ENCODE measurements around the gene FAF1. TPM values are rescaled to one million over a fixed set of nuclear protein-coding genes. Genes with fewer than 3 reads are reported as not detected.

The FAF1 gene
- total and polyA plus RNA-seq, 9 of the 15 experiments (the other 6 are each of a cell fraction or from before 2014, with no cell fraction given): 48.7 to 225 (median 118) TPM

GRCh38 chr1:50977575-50978143 lies 17.6 kb upstream of the FAF1 start (continued):
- TF ChIP-seq POLR3G (IDR thresholded peaks at IDR 0.05; ENCODE audit: extremely low read depth, insufficient read length, insufficient replicate concordance) (no peak), EP400 (IDR thresholded peaks at IDR 0.05) (peak; percentile 82; the same call in 1 of the 2 replicates), POLR2A (conservative IDR thresholded peaks at IDR 0.05) (peak; percentile 81; the same call in 1 of the 2 replicates), BRF2 (IDR thresholded peaks at IDR 0.05; ENCODE audit: borderline replicate concordance, insufficient read depth, insufficient read length) (no peak), SOX6 (IDR thresholded peaks at IDR 0.05) (no peak), FOXA1 (IDR thresholded peaks at IDR 0.05; ENCODE audit: borderline replicate concordance) (no peak), SRSF3 (IDR thresholded peaks at IDR 0.05; ENCODE audit: insufficient read depth, low read length) (peak; percentile 56; the same call in 1 of the 2 replicates), PHTF2 (CRISPR knock-in tag; IDR thresholded peaks at IDR 0.05) (no peak), HNRNPL (IDR thresholded peaks at IDR 0.05; ENCODE audit: low read depth, low read length) (no peak; the same call in 1 of the 2 replicates), TEAD1 (CRISPR knock-in tag; IDR thresholded peaks at IDR 0.05) (no peak), MECOM (CRISPR knock-in tag; IDR thresholded peaks at IDR 0.05) (no peak), POLR2B (IDR thresholded peaks at IDR 0.05; ENCODE audit: low read depth, partially characterized antibody) (peak; percentile 9), CHD7 (IDR thresholded peaks at IDR 0.05; ENCODE audit: low read depth, low read length) (no peak), U2AF1 (optimal IDR thresholded peaks at IDR 0.05; ENCODE audit: low read depth, low read length) (peak; percentile 32), XRCC3 (IDR thresholded peaks at IDR 0.05) (no peak), DIDO1 (tag; IDR thresholded peaks at IDR 0.05; ENCODE audit: low read depth) (no peak), ZNF644 (tag; IDR thresholded peaks at IDR 0.05; ENCODE audit: low read depth) (no peak), NFE2L1 (tag; IDR thresholded peaks at IDR 0.05; ENCODE audit: borderline replicate concordance, low read depth) (no peak)

Data from K562 (cell line).